ENCODE data around the gene KCNJ6.
"Not testable (repeated sequence)": the region's sequence is repeated elsewhere in the genome, so short reads cannot be mapped to it uniquely, and the experiment has no call there.

- not testable (repeated sequence) for TF ChIP-seq CTCF (IDR thresholded peaks at IDR 0.05; ENCODE audit: insufficient read depth, low read length, poor library complexity, severe bottlenecking); EZH2phosphoT487 (conservative IDR thresholded peaks at IDR 0.05; ENCODE audit: low read length)
These were observed 325.4 kb downstream of the KCNJ6 start for GRCh38 chr21:37590836-37591235.

Measured in SU-DHL-6 (cell line).